ENCODE data around the gene RBM17.
"Not testable (repeated sequence)": the region's sequence is repeated elsewhere in the genome, so short reads cannot be mapped to it uniquely, and the experiment has no call there.

Gene RBM17

DNA sequence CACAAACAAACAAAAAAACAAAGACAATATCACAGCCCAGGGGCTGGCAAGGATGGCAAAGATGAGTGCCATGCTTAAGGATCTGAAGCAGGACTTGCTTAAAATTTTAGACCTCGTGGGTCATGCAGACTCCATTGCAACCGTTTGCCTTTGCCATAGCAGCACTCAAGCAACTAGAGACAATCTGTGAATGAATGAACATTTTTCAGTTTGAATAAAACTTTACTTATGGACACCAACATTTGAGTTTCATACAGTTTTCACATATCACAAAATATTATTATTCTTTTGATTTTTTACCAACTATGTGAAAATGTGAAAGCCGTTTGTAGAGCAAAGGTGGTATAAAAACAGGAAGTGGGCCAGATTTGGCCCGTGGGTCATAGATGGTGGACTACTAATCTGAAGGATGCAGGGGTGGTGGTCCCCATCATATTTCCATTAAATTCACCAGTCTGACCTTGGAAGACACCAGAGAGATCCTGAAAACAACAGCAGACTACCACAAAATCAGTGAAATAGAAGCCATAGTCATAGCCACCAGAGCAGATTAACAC is 8.3 kb upstream of the RBM17 start:
- no peak for DNase-seq

DNA sequence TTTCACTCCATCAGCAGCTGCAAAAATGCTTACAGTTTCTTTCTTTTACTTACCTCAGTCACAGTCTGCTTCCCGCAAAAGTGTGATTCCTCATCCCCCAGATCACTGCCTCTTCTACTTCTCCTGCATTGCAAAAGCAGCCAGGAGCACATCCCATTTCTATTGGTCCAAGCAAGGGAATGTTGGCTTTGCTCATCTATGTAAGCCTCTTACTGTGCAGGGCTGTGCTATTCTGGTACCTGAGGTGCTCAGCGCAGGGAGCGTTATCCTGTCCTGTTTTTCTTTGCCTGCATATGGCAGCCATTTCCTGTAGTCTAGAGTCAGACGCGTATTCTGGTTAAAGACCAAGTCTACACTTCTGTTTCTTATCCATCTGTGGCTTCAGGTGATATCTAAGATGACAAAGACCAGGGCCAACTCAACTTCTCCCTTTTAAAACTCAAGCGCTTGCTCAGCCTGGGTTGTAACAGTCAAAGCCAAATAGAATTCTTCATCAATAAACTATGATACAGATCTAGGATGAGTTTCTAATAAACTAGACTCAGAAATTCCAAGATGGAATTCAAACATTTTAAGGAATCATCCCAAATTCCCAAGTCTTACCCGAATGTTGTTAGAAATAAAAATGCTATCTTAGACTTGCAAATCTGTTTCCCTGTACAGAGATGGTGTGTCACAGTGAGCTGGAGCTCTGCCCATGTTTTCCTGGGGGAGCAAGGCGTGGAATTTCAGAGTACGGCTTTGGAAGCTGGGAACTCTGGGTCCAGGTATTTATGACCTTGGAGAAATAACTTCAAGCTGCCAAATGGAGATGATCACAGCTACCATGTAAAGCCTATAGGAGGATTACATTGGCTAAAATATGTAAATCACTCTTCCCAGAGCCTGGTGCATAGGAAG is 6.1 kb upstream of the RBM17 start:
- no peak for DNase-seq

DNA sequence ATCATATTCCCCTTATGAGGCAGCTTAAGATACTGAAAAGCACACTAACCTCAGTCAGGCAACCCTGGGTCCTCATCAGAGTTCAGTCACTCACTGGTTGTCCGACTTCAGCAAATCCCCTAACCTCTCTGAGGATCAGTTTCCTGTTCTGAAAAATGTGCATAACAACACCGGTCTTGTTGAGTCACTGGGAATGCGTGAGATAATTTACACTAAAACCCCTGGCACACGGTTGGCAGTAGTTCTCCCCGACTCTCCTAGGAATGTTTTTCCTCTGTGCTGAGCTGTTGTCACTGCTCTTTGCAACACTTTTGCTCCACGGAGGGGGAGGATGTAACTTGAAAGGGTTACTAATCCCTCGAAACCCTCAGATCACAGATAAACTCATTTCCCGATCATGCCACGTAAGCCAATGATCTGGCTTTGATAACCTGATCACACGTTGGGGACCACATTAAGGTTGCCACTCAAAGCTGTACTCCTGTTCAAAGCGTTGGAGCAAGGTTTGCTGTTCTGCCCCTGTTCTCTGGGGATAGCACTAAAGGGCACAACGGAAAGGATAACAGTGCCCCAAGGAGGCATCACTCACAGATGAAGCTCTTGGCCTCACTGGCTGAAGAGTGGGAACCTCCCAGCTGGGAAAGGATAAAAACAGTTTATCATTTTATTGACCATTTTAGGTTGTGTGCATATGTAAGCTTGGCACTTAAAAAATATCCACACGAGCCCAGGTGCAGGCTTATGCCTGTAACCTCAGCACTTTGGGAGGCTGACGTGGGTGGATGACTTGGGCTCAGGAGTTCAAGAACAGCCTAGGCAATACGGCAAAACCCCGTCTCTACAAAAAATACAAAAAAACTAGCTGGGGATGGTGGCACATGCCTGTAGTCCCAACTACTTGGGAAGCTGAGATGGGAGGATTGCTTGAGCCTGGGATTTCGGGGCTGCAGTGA is 5.0 kb upstream of the RBM17 start:
- DNase-seq, result no peak

DNA sequence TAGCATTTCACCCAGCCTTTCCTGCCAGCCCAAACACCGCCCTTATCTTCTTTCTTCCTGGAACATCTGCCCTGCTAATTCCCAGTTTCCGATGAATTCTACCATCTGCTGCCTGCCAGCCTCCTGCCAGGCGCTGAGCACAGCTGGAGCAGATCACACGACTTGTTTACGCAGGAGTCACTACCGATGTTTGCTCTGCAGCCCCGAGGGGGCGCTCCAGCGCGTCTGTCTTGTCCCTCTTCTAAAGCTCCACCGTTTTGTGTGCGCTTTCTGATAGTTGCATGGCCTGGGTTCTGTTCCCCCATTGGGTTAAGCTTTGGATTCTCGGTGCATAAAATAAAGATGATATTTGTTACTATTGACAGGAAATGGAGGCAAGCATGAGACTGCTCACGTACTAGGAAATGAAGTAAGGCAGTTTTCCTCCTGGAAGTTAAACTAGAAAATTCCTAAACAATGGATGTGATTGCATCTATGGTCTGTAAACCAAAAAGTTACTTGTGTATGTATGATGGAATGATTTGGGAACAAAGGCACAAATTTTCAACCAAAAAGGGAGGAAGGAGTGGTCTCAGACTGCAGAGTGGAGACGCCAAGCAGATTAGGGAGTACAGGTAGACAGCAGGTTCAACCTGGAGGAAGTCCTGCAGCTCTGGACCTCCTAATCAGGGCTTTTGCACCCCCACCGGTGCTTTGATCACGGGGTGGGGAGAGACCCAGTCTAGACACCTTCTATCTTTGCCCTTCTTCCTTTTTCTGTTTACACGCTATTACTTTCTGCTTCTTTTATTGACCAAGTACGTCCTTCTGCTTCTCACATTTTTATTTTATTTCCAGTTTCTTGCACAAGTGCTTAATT is 2.2 kb upstream of the RBM17 start:
- peak; percentile 44 for DNase-seq

DNA sequence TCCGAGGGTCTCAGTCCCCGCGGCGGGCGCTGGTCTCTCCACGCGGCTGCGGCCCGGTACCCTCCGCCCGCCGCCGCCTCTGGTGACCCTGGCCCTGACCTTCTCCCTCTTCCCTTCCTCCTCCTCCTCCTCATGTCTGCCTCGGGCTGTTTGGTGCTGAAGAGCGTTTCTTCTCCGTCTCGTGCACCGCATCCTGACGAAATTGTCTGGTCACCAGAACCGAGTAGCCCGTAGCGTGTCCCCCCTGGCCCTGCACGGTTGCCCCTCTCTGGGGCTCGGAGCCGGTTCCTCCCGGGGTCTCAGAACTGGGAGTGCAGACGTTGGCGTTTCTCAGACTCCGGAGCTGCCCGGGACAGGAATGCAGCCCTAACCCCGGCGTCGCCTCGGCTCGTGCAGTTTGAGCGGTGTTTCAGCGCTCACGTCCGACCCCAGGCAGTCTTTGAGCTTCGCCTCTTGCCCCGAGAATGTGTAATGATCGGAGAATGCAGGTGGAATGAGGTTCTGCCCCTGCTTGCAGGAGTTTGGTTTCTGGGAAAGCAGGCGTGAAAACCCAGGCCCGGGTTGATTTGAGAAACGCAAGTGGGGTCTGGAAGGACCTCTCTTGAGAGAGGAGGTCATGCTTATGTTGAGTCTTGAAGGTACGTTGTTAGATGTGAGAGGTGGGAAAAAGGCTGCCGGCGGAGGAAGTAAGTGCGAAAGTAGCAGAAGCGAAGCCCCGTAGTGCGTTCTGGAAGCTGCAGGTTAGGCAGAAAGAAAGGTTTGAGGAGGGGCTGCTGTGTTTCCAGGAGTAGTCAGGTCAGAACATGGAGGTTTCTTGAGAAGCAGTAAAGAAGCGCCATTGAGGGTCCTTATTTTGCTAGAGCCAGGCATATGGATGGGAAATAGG is 743 bp downstream of the RBM17 start:
- no peak for DNase-seq

DNA sequence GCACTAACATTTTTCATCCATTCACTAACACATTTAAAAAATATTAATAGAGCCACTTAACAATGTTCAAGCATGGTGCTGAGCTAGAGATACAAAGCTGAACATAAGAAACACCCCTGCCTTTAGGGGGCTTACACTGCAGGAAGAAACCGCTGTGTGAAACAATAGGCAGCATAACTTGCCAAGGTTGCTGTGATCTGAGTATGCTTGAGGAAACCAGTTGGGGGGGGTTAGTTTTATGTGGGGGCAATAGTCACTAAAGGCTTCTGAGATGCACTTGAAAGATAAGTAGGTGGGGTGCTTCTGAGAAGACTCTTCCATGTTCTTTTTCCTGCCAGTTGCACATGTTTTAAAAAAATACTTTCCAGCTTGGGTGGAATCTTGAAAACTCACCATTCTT is 2.8 kb downstream of the RBM17 start:
- no peak for DNase-seq

DNA sequence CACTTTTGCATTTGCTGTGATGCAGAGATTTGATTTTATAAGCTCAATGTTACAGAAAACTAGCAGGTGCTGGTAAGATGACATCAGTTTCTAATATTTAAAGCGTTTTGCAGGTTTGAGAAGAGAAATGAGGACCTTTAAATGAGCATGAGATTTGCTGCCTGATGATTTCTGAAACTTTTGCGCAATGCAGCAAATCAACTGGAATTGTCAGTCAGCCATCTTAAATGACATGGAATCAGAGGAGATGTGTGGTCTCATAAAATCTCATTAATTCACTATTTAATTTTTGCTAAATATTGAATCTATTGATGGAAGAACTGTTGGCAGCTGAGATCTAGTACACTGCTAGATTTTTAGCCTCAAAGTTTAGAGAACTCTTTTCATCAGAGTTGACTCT is 3.9 kb downstream of the RBM17 start:
- DNase-seq, result no peak

DNA sequence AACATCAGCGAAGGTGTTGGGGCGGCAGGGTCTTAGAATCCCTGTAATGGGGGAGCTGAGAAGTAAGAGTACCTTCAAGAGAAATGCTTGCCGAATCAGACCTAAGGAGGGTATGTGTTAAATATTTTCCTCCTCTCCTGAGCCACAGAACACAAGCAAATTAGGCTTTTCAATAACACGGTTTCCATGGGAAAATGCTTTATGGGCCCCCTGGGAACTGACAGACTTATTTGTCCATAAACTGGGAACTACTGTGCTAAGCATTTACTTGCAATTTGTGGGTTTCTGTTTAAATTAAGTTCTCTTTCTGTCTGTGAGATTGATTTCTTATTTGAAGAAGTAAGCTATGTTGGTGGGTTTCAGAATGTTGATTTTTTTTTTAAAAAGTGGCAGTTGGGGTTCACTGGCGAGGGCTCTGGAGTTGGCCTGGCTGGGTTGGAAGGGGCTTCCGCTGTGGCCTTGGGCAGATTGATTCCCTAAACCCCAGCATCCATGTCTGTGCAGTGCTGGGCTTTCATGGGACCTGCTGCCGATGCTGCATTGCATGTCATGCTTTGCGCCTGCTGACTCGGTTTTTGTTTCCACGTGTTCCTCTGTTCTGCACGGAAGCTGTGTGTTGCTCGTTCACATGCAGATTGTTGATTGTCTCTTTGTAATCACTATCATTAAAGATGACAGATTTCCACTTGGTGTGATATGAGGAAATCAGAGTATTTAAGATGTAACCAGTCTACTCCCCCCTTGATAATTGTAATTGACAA is 7.2 kb downstream of the RBM17 start:
- DNase-seq, result no peak

DNA sequence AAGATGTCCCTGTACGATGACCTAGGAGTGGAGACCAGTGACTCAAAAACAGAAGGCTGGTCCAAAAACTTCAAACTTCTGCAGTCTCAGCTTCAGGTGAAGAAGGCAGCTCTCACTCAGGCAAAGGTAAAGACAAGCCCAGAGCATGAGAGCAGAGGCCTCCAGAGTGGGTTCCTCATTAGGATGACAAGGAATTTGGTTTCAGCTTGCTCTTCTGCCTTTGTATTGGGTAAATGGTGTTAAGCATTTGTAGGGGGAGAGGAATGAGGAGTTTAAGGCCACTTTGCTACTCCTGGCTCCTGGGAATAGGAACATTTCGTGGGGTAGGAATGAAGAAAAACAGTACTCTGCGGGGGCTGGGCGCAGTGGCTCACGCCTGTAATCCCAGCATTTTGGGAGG is 8.2 kb downstream of the RBM17 start:
- no peak for DNase-seq

DNA sequence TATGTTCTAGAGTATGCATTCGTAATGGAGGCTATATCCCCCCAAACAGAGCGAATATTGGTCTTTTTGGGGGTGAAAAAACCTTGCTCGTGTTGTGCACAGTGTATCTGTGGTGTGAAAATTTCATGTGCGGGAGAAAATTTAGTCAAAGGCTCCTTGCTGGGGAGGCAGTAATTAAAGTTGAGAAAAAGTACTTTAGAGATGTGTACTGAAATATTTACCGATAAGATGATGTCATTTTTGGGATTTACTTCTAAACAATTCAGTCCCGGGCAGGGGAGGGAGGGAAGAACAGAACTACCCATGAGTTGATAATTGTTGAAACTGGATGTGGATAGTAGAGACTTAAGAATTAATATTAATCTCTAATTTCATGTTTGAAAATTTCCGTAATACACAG is 9.3 kb downstream of the RBM17 start:
- no peak for DNase-seq

DNA sequence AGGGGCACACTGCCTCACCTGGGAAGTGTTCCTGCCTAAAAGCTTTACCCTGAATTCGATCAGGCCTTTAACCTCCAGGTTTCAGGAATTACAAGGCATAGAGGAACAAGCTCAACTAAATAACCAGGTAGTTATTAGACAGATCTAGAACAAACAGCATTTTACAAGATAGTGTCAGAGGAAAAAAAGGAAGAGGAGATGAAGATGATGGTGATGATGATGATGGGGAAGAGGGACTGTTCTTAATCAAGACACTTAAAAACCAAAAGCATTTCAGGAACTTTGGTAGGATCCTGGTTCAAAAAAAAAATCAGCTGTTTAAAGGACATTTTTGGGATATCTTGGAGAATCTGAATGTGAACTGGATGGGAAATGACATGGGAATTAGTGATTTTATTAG is 11.5 kb downstream of the RBM17 start:
- DNase-seq, result no peak

DNA sequence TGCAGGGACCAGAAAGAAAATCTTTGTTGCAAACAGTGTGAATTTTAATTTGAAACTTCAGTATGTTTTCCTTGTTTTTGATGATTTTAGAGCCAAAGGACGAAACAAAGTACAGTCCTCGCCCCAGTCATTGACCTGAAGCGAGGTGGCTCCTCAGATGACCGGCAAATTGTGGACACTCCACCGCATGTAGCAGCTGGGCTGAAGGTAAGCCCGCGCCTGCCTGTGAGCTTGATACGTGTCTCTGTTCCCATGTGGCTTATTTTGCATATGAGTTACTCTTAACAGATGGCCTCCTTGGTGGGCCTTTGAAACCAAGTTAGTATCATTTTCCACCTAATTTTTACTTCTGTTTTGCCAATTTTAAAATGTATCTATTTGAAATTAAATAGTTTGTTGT is 12.3 kb downstream of the RBM17 start:
- no peak for DNase-seq

DNA sequence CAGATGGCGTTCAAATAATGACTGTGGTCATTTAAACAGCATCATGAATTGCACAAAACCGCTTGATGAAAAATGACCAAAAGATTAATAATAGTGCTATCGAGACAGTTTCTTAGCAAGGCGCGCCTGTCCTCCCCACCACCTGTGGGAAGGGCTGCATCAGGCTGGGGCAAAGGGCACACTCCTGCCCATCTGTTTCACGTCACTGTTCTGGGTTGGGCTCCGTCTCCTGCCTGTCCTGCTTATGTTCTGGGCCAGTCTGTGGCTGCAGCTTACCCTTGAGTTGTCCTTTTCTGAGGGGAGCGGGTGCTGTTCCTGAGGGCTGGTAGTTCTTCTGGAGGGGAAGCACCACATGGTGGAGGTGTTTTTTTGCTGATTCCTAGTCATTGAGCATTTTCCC is 13.3 kb downstream of the RBM17 start:
- no peak for DNase-seq

DNA sequence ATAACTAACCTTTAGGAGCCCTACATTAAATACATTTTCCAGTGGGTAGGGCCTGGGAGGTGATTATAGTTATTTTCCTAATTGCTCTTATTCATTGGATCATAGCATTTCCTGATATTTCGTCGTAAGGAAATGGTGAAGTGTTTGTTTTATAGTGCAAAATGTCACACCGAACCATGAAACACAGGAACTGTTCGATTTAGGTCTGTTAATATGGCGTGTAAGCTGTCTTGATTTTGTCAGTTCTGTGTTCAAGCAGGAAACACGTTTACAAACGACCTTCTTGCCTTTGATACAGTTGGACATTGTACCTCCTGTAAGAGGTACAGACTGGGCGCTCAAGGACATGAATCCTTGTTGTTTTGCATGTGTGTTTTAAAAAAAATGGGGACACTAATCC is 14.8 kb downstream of the RBM17 start:
- DNase-seq, result no peak

DNA sequence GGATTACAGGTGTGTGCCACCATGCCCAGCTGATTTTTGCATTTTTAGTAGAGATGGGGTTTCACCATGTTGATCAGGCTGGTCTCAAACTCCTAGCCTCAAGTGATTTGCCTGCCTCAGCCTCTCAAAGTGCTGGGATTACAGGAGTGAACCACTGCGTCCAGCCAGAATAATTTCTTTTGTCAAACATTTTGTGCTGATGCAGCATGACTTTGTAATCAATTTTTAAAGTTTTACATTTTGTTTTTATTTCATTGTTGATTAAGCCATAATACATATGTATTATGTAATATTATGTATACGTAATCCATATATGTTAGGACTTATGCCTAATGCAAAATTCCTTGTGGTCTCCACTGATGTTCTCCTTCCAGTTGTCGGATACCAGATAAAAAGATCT is 18.8 kb downstream of the RBM17 start:
- DNase-seq, result not testable (repeated sequence)

DNA sequence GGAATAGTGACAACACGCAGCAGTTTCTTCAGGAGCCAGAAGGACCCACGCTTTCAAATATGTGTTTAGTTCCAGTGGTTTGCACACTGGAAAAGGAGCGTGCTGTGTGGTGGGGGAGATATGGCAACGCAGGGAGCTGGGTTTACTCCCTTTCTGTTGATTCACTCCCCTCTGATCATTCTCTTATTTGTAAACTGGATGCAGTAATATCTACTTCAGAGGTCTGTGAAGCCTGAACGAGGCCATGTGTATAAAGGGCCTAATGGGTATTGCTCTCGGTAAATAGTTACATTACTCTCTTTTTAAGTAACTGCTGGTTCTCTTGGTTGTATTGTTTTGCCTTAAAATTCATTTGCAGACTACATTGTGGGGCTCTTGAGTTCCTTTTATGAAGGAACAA is 19.2 kb downstream of the RBM17 start:
- no peak for DNase-seq

DNA sequence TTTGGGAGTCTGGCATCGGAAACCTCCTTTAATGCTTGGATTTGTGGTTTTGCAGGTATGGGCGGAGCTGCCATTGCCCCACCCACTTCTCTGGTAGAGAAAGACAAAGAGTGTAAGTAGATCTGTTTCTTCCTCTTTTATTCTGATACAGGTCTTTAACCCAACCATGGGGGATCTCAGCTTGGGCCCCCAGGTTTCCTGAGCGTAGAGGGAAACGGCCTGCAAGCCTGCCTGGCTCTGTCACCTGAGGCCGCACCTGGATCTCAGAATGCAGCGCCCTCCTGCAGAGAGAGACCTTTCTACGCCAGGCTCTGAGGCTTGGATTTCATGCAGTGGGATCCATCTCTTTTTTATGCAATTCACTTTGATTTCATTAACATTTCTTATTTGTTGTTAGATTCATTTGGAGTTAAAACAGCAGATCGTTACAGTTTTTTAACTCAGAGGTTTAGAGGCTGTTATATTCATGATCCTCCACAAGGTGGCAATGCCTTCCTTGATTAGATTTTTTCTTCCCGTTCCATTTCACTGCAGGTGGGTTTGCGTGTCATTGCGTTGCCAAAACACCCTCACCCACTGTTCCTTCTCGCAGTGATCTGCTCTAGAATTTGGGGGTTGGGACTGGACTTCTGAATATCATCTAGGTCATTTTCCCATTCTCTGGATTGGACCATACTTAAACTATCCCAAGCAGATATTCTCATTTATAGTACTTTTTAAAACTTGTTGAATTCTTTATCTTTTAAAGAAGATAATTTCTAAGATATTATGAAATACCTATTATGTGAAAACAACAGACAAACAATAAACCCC is 20.0 kb downstream of the RBM17 start:
- DNase-seq, result no peak

DNA sequence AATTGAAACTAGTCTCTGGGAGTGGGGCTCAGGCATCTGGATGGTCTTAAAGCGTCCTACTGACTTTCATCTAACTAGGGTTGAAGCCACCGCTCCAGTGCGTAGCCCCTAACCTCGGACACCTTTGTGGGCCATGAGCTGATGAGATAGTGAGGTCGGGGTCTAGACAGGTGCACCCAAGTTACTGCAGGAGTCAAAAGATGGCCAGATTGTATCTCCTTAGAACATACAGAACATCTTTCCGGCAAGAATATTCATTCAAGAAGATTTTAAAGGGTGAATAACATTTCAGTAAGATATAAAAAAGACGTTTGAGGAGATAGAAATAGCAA is 20.6 kb downstream of the RBM17 start:
- DNase-seq, result no peak

DNA sequence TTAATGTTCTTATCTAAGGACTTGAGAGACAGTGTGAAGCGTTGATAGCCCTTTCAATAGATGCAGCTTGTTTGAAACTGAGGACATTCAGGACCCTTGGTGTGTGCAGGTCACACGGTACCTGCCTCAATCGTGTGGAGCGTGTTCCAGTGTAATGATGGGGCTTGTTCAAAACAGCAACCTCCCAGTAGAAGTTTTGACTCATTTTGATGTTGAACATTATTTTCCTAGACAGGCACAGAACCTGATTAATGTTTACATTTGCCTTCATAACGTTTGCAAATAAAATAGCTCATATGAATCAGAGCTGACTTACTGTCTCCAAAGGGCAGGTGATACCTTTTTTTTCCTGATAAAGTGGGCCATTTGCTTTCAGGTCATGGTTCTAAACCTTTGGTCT is 21.3 kb downstream of the RBM17 start:
- no peak for DNase-seq

DNA sequence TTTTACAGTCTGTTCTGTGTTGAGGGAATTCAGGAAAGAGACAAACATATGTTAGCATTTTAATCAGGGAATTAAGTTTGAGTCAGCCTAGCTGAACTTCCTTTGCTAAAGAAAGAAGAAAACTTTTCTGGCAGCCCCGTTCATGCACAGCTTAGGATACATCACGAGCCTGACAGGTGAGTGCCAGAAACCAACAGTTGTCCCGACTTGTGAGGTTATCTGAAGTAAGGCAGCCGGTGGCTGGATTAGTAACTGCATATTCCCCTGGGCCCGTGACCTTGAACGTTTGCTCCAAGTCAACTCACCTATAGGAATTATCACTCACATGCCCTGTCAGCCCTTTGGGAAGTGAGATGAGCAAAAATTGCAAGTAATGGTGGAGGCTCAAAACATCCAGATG is 24.1 kb downstream of the RBM17 start:
- no peak for DNase-seq
